K562 (cell line): ENCODE data around the gene EPHA2. TPM values are rescaled to one million over a fixed set of nuclear protein-coding genes. Genes with fewer than 3 reads are reported as not detected.

ENCODE experiments used
- ARID1B ChIP-seq: fragments of 450-650 bp; IDR thresholded peaks from 2 replicates; pipeline ENCODE4 v1.6.1; 2016; ENCODE audit warnings: antibody characterized with exemption, mild to moderate bottlenecking, inconsistent platforms
- BRD9 ChIP-seq: fragments of 450-650 bp; IDR thresholded peaks from 2 replicates; pipeline ENCODE4 v1.6.1; 2018; ENCODE audit warnings: low read depth; ENCODE audit not compliant: partially characterized antibody
- FOXP1 ChIP-seq: sonication (generic); formaldehyde crosslinking; IDR thresholded peaks from 2 replicates; pipeline ENCODE4 v1.8.0; 2022; ENCODE audit warnings: mild to moderate bottlenecking, missing genetic modification reagents
- HDAC2 ChIP-seq: fragments of 450-650 bp; IDR thresholded peaks from 2 replicates; pipeline ENCODE4 v1.6.1; 2016; ENCODE audit warnings: mild to moderate bottlenecking
- MAZ ChIP-seq, 2 experiments: fragments of 450-650 bp in 1 of 2; sonication (generic) in 1 of 2; formaldehyde crosslinking; IDR thresholded peaks in 1 of 2; conservative IDR thresholded peaks in 1 of 2; 2 replicates each; pipeline versions ENCODE4 v1.4.0 to v1.5.0; 2020; ENCODE audit warnings: mild to moderate bottlenecking in 1 of 2, missing genetic modification reagents in 1 of 2
- RAD21 ChIP-seq, 2 experiments: fragments of 250-450 bp in 1 of 2; fragments of 450-650 bp in 1 of 2; sonication (Bioruptor Pico) in 1 of 2; formaldehyde crosslinking in 1 of 2; IDR thresholded peaks in 1 of 2; conservative IDR thresholded peaks in 1 of 2; 2 replicates each; pipeline versions ENCODE4 v1.4.0 to v1.8.0; 2020 to 2022; ENCODE audit warnings: mild to moderate bottlenecking in 2 of 2, moderate library complexity in 1 of 2
- RCOR1 ChIP-seq, 2 experiments: IDR thresholded peaks; 2 replicates each; pipeline ENCODE4 v1.6.1; 2012; ENCODE audit warnings: low read depth in 2 of 2, low read length in 2 of 2, borderline replicate concordance in 1 of 2, improper control_type of control experiment in 1 of 2
- SUPT5H ChIP-seq: fragments of 450-650 bp; IDR thresholded peaks from 2 replicates; pipeline ENCODE4 v1.6.1; 2016
- TOE1 ChIP-seq, 2 experiments: fragments of 450-650 bp in 1 of 2; sonication (generic) in 1 of 2; formaldehyde crosslinking in 1 of 2; IDR thresholded peaks; 2 replicates each; pipeline versions ENCODE4 v1.7.1 to v1.8.0; 2016 to 2022; ENCODE audit warnings: borderline replicate concordance in 2 of 2, mild to moderate bottlenecking in 2 of 2, antibody characterized with exemption in 1 of 2, inconsistent platforms in 1 of 2, low read depth in 1 of 2, missing genetic modification reagents in 1 of 2, moderate library complexity in 1 of 2
- ZNF24 ChIP-seq: fragments of 450-650 bp; IDR thresholded peaks from 2 replicates; pipeline ENCODE4 v1.6.1; 2016
- polyA plus RNA-seq, 8 experiments: library from polyadenylated mRNA; depleted of rRNA in 4 of 8; stranded (reverse) in 5 of 8; unstranded in 3 of 8; fragments of >200 nt; fragmentation: Nextera tagmentation in 2 of 8; fragmentation: Illumina TruSeq in 1 of 8; extraction: Ambion mirVana in 2 of 8; extraction: Trizol in 1 of 8; gene quantifications; 2 replicates each; pipeline versions ENCODE4 v1.2.1 to v1.2.3, GENCODE V29; 2011 to 2014; ENCODE audit warnings: inconsistent platforms in 1 of 8, missing spikeins in 1 of 8
- total RNA-seq, 7 experiments: library from RNA; depleted of rRNA in 6 of 7; stranded (reverse); fragments of >200 nt in 6 of 7; fragmentation: Illumina TruSeq in 2 of 7; extraction: Trizol in 2 of 7; gene quantifications; 2 replicates each; pipeline versions ENCODE4 v1.2.1 to v1.2.3, GENCODE V29; 2011 to 2021; ENCODE audit warnings: low replicate concordance in 1 of 7
- TF ChIP-seq, protein P1 (sequence below): fragments of 450-650 bp; IDR thresholded peaks from 2 replicates; pipeline ENCODE4 v1.6.1; 2017; ENCODE audit warnings: antibody characterized with exemption, mild to moderate bottlenecking

EPHA2 gene
- total and polyA plus RNA-seq, 9 of the 15 experiments (the other 6 are each of a cell fraction or from before 2014, with no cell fraction given) = 0.04 to 0.40 (median 0.07) TPM; not detected in 4

DNA sequence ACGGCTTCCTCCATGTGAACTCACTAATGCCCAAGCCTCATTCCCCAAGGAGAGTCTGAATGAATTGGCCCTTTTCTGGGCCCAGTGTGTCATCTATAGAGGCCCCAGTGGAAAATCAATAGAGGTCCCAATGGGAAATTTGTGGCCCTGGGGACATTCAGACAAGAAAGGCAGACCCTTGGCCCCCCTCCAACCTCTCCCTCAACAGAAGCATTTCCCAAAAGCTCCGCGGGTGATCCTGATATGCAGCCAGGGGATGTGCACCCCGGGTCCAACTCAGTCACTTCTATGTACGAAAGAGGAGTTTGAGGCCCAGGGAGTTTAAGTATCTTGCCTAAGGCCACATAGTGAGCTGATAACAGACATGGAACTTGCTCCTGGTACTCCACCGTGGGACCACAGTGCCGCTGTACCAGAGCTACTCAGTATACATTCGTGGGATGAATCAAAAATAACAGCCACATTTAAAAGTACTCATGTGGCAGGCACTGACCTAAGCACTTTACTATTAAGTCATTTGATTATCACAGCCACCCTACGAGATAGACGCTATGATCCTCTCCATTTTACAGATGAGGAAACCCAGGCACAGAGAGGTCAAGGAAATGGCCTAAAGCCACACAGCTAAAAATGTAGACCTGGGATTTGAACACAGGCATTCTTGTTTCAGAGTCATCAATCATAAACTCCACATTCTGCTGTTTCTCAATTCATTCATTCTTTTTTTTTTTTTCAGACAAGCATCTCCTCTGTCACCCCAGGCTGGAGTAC is 8.5 kb downstream of the EPHA2 start (continued):
- TF ChIP-seq MAZ (CRISPR knock-in tag; conservative IDR thresholded peaks at IDR 0.05 in 1 of 2, IDR thresholded peaks at IDR 0.05 in 1 of 2) (0 out of 4 replicates have a peak, but pooled peaks of 1 of the 2 experiments have one; percentile 14), ZNF24 (peak; percentile 10; the same call in 1 of the 2 replicates), FOXP1 (CRISPR knock-in tag) (0 out of 2 replicates have a peak, but pooled peaks have one; percentile 29), RAD21 (CRISPR knock-in tag; conservative IDR thresholded peaks at IDR 0.05 in 1 of 2, IDR thresholded peaks at IDR 0.05 in 1 of 2) (0 out of 4 replicates have a peak, but pooled peaks of 1 of the 2 experiments have one; percentile 11), BRD9 (peak; percentile 84), SUPT5H (no peak), TOE1 (IDR thresholded peaks at IDR 0.05; ENCODE audit: borderline replicate concordance) (no peak), TOE1 (CRISPR knock-in tag; IDR thresholded peaks at IDR 0.05; ENCODE audit: borderline replicate concordance, low read depth) (no peak), RCOR1 (IDR thresholded peaks at IDR 0.05; ENCODE audit: borderline replicate concordance in 1 of 2, low read depth in 2 of 2, low read length in 2 of 2) (peak in 1 of 2 experiments; percentile 42; a peak in 1 of 4 replicates), HDAC2 (peak; percentile 88), ARID1B (no peak)
- TF ChIP-seq, protein P1, sequence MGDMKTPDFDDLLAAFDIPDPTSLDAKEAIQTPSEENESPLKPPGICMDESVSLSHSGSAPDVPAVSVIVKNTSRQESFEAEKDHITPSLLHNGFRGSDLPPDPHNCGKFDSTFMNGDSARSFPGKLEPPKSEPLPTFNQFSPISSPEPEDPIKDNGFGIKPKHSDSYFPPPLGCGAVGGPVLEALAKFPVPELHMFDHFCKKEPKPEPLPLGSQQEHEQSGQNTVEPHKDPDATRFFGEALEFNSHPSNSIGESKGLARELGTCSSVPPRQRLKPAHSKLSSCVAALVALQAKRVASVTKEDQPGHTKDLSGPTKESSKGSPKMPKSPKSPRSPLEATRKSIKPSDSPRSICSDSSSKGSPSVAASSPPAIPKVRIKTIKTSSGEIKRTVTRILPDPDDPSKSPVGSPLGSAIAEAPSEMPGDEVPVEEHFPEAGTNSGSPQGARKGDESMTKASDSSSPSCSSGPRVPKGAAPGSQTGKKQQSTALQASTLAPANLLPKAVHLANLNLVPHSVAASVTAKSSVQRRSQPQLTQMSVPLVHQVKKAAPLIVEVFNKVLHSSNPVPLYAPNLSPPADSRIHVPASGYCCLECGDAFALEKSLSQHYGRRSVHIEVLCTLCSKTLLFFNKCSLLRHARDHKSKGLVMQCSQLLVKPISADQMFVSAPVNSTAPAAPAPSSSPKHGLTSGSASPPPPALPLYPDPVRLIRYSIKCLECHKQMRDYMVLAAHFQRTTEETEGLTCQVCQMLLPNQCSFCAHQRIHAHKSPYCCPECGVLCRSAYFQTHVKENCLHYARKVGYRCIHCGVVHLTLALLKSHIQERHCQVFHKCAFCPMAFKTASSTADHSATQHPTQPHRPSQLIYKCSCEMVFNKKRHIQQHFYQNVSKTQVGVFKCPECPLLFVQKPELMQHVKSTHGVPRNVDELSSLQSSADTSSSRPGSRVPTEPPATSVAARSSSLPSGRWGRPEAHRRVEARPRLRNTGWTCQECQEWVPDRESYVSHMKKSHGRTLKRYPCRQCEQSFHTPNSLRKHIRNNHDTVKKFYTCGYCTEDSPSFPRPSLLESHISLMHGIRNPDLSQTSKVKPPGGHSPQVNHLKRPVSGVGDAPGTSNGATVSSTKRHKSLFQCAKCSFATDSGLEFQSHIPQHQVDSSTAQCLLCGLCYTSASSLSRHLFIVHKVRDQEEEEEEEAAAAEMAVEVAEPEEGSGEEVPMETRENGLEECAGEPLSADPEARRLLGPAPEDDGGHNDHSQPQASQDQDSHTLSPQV = peak; percentile 4
